OCI-M1 (cell line): ENCODE data around the gene ADAMTS18.
"Not testable (repeated sequence)": the region's sequence is repeated elsewhere in the genome, so short reads cannot be mapped to it uniquely, and the experiment has no call there.

Experiments
- DNase-seq: peaks from one replicate; lab custom pipeline; 2025; lab: John Stamatoyannopoulos, UW

The ADAMTS18 gene

DNA sequence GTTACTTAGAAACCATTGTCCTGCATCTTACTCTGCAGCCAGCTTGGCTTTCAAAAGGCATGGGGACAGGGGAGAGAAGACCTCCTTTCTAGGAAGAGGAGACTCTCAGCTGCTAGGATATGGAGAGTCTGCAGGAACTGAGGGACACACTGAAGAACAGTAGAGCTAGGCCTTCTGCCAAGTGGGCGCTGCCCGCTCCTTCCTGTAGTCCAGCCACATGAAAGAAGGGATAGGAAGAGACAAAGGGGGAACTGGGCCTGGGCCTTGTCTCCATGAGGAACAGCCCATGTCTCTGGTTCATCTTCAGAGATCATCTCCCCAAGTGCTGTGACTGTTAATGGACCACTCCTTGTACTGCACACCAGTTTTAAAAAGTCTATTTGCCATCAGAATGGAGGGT is 157.3 kb downstream of the ADAMTS18 start:
- DNase-seq = no peak

DNA sequence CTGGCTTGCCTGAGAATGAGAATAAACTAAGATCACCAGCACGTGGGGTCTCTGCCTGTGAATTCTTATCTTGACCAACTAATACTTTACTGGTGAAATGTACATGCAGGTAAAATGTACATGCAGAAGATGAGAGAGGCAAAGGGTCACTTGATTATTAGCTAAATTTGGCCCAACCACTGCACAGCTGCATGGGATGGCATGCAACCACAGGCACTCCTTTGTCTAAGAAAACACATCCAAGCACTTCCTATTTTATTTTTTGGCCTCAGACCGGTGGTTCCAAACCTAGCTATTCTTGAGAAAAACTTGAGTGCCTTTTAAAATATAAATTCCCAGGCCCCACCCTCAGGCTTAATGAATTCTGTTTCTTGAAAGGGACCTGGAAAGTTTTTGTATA is 157.7 kb downstream of the ADAMTS18 start:
- no peak for DNase-seq

DNA sequence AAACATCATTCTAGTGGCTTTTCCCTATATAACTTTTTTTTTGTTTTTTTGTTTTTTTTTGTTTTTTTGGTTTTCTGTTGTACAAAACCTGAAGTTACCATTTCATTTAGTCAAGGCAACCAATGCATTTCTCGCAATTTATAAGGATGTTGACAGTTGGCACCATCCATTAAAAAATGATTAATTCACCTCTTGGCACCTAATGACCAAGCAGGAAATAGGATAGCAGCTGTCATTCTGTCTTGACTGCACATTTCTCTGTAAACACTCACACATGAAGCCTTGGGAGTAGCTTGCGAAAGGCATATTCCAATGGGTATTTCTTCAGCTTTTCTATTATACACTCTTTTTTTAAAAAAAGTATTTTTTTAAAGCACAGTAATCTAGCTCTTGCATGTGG is 158.2 kb downstream of the ADAMTS18 start:
- DNase-seq = no peak

DNA sequence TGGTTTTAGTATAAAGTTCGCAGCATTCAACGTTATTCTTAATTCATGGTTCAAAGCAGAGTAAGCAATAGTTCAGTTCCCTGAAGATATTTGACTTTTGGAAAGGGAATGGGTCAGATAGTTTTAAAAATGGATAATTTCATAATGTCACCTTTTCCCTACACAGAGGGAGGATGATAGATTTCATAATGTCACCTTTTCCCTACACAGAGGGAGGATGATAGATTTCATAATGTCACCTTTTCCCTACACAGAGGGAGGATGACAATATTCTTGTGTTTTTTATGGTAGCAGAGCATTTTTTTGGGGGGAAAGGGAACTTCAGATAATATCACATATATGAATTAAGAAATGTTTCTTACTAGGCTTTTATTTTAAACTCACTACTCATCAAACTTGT is 159.5 kb downstream of the ADAMTS18 start:
- not testable (repeated sequence) for DNase-seq

DNA sequence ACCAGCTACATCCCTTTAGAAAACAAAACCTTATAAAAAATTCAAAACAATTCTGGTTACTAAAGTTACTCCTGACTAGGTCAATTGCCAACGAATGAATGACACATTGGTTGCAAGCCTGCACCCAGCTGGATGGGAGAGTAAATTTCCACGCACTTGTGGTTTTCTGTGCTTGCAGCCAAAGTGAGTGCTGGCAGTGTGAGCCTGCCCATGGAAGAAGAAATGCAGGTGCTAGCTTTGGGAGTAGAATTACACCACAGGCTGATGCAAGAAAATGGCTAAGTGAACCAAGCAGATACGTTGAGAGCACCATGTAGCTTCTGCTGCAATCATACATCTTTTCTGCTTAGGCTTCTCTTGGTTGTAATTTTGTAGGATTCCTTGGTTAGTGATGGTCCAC is 161.0 kb downstream of the ADAMTS18 start:
- no peak for DNase-seq

DNA sequence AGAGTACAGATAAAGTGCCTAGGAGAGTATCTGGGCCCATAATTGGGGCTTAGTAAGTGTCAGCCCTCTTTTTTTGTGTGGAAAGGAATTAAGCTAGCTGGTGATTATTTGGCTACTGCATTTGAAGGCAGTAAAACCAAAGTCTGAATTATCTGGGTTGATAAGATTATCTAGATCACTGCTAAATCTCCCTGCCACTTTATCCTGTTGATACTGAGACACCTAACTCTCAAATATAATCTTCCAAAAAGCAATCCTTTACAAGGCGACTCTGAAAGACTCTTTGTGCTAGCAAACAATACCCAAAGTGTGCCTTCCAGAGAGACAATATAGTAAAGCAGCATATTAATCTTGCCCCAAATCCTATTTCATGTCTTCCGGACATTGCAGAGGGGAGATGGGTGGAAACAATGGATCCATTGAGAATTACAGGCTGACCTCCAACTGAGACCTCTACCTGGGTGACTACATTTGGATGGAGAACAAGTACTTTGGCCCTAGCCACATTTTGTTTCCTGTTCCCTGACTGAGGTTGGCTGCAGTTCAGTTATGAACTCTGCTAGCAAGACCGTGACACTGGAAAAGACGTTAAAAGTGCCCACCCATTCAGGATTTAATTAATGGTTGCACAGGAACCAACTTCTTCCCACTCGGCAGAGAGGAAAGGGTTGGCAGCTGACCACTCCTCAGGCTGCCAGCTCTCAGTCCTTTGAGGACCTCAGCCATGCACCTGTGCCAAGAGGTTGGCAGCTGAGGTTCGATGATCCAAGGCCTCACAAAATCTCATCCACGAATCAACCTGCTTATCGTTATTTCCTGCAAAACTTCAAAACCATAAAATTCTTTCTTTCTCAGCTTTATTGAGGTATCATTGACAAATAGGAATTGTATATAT is 163.1 kb downstream of the ADAMTS18 start:
- DNase-seq = no peak

DNA sequence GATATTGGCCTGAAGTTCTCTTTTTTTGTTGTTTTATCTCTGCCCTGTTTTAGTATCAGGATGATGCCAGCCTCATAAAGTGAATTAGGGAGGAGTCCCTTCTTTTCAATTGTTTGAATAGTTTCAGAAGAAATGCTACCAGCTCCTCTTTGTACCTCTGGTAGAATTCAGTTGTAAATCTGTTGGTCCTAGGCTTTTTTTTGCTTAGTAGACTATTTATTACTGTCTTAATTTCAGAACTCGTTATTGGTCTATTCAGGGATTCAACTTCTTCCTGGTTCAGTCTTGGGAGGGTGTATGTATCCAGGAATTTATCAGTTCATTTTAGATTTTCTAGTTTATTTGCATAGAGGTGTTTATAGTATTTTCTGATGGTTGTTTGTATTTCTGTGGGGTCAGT is 168.6 kb downstream of the ADAMTS18 start:
- not testable (repeated sequence) for DNase-seq

DNA sequence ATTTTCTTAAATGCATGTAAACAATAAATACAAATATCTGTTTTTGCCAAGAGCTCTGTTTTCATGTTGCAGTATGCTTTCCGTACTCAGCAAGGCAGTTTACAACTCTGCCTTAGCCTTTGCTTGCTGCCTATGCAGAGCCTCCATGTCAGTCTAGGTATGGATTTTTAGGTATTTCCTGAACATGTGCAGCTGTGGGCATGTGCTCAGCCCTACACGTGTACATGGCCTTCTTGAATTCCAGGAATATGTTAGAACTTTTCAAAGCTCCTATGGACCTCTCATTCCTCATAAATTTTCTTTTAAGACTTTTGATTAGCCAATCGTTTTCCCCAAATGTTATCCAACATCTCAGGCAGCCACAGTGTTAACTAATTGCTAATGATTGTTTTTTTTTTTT is 171.9 kb downstream of the ADAMTS18 start:
- DNase-seq = no peak

DNA sequence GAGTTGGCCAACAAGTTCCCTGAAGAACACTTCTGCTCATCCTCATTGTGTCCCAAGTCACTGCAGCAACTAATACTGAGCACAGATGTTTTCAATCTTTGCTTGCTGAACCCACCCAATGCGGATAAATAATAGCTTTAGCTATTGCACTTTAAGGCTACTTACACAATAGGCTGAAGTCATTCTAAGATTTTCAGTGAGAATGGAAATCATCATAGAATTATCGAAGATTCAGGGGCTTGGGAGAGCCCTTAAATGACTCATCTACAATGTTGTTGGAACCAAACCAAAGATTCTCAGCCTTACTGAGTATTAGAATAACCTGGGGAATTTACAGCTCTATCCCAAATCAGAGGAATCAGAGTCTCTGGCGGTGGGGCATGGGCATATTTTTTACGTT is 184.4 kb downstream of the ADAMTS18 start:
- DNase-seq = no peak

DNA sequence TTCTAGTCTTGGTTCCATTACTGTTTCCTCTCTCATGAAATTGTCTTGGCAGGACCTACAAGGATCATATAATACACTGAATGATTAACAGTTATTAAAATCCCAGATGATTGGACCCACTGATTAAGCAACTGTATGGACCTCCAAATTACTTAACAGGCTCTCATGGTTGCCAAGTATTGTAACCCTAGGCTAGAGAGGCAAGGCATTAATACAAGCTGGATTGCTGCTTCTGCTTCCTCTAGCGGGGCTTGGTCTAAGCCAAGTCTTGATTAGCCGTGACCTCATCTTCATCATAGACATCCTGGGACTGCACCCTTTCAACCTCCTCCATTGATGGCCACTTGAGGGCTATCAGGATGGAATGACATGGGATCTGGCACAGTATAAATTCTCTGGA is 188.7 kb downstream of the ADAMTS18 start:
- DNase-seq = no peak

DNA sequence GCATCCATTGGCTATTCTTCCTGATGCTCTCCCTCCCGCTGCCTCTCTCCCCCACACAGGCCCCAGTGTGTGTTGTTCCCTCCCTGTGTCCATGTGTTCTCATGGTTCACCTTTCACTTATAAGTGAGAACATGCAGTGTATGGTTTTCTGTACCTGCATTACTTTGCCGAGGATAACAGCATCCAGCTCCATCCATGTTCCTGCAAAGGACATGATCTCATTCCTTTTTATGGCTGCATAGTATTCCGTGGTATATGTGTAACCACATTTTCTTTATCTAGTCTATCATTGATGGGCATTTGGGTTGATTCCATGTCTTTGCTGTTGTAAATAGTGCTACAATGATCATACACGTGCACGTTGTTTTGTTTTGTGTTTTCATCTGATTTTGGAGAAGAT is 192.4 kb downstream of the ADAMTS18 start:
- not testable (repeated sequence) for DNase-seq

DNA sequence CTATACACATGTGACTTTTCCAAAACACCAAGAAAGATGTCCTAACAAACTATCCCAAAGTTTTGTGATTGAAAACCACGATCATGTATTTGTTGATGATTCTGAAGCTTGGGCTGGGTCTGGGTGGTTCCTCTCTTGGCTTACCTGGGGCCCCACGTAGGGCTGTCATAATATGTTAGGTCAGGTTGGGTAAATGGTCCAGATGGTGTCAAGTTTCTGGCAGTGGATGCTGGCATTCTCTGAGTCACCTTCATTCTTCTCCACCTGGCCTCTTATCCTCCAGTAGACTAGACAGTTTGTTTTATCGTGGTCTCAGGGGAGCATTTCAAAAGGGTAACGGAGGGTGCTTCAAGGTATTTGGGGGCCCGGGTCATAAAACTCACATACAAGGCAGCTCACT is 196.2 kb downstream of the ADAMTS18 start:
- no peak for DNase-seq

DNA sequence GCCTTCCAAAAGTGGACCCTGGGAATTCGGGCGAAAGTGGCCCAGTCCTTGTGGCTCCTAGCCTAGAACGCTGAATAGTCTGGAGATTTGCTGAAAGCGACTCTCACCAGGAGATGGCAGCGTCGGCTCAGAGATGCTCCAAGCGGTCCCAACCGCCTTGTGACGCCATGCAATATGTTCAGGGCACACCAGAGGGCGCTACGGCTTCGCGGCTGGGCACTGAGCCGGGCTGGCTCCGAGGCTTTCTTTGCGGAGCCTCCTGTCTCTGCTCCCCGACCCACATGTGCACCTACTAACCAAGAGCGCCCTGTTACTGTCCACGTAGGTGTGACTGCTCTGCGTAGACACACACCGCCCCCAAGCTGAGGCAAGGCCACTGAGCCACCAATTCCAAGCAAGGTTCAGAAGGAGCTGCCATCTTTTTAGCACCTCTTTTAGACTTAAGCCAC is 198.7 kb downstream of the ADAMTS18 start:
- peak; percentile 92 for DNase-seq

DNA sequence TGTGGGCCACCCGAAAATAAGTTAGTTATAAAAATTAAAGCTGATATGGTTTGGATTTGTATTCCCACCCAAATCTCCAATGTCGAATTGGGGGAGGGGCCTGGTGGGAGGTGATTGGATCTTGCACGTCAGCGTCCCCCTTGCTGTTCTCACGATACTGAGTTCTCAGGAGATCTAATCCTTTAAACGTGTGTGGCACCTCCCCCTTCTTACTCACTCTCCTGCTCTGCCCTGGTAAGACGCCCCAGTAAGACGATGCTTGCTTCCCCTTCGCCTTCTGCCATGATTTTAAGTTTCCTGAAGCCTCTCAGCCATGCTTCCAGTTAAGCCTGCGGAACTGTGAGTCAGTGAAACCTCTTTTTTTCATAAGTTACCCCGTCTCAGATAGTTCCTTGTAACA is 200.2 kb downstream of the ADAMTS18 start:
- no peak for DNase-seq

DNA sequence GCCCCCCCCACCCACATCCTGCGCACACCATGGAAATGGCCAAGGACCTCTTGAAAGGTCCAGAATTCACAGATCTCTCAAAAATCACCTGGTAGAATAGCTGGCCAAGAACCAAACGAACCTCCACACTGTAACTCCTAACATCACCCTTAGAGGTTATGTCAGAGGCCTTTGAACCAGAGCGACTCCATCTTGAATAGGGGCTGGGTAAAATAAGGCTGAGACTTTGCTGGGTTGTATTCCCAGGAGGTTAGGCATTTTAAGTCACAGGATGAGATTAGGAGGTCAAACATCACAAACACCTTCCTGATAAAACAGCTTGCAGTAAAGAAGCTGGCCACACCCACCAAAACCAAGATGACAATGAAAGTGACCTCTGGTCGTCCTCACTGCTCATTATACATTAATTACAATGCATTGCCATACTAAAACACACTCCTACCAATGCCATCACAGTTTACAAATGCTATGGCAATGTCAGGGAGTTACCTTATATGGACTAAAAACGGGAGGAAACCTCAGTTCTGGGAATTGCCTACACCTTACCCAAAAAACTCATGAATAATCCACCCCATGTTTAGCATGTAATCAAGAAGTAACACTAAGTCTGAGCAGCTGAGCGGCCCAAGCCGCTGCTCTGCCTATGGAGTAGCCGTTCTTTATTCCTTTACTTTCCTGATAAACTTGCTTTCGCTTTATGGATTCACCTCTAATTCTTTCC is 200.9 kb downstream of the ADAMTS18 start:
- DNase-seq = no peak
